Islet precursor cell (in vitro differentiated cells): ENCODE results near the gene MECR.

Source experiments
- DNase-seq: peaks from one replicate; pipeline ENCODE4 v3.0.0-alpha.2; 2018

Gene MECR

DNA sequence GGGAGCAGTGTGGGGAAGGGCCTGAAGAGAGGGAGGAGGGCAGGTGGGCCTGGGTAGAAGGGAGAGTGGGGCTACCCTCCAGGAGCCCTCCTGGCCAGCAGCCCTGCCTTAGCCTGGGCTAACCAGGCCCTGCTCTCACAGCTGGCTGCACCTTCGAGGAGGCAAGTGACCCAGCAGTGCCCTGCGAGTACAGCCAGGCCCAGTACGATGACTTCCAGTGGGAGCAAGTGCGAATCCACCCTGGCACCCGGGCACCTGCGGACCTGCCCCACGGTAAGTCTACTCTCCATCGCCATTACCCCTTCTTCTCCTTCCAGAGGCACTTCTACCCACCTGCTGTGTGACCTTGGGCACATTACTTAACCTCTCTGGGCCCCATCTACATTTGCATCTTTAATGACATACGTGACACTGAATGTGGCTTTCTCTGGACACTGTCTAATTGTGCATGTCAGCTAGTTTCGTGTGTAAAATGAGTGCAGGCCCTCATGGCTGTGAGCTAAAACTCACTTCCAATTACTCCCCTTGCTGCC lies 24.5 kb upstream of the MECR start:
- DNase-seq, result no peak

DNA sequence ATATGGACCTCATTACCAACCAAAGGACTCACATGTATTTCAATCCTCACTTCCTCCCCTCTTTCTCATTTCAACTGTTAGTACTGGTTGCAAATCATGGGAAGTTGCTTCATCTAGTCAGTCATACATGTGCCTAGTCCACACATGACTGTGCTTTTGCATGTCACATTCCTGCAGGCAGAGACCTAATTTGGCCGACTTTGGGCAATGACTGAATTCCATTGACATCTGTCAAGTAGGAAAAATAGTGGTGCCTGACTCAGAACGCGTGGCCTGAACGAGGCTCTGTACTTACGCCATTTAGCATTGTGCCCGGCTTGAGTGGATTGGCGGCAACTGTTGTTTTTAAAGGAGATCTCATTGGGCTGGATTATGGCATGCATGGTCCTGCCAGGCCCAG lies 23.6 kb upstream of the MECR start:
- no peak for DNase-seq

DNA sequence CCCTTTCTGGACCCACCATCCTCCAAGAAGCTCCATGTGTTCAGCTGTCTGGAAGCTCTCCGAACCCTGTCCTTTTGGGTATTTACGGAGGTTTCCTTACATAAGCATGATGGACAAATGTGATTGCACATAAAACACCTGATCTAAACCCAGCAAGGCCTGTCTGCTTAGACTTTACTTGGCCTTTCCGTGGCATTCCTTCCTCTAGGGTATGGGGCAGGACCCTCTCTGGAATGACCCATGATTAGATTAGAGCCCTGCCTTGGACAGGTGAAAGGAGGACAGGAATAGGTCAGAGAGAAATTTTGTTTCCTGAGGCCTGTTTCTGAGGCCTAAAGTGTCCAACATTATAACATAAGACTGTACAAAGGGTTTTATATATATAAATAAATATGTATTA lies 22.4 kb upstream of the MECR start:
- no peak for DNase-seq

DNA sequence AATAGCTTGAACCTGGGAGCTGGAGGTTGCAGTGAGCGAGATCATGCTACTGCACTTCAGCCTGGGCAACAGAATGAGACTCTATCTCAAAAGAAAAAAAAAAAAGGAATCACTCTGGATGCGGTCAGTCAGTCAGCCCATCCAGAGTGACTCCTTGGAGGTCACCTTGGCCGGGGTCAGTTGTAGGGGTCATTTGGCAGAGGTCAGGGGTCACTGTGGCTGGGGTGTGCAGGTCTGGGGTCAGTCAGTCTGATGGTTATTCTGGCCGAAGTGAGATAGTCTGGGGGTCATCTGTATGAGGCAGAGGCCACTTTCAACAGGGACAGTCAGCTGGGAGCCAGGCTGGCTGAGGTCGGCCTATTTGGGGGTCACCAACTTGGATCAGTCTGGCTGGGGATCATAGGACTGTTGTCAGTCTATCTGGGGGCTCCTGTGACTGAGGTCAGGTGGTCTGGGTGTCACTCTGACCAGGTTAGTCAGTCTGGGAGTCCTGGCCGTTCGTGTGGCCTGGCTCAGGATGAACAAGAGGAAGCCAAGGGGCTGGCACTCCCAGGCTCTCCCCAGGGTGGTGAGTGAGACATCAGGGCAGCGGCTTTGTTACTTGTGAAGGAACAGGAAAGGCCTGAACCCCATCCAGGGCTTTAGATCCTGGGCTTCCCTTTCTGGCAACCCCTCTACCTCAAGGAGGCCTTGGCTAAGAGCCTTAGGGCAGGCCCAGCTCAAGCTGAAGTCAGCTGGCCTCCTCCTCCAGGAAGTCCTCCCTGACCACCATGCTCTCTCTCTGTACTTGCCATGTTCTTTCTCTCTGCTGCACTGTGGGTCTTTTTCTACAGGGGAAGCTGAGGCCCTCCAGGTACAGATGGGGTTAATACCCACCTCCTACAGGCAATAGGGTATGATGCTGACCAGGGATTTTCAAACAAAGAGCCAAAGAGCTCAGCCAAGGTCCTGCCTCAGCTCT lies 20.7 kb upstream of the MECR start:
- no peak for DNase-seq

DNA sequence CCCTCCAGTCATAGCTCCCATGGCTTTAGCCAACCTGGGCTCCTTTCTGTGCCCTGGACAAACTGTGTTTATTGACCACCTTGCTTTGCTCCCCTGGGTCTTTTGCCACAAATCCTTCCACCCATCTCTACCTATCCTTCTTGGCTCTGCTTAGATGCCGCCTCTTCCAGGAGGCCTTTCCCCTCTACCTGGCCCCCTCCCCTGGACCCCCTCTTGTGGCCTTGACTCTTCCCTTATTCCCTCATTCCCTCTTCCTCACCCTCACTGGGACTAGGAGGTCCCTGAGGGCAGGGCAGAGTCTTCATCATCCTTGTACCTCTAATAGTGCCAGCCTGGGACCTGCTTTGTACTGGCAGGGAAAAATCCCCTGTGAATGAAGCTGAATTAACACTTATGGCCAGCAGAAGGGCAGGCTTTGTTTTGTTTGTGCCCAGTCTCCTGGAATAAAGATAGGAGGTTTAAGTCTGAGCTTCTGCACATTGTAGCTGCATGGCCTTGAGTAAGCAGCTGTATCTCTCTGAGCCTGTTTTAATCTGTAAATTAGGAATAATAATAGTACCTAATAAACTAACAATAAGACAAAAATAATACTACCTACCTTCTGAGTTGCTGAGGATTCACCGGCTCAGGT lies 19.3 kb upstream of the MECR start:
- no peak for DNase-seq

DNA sequence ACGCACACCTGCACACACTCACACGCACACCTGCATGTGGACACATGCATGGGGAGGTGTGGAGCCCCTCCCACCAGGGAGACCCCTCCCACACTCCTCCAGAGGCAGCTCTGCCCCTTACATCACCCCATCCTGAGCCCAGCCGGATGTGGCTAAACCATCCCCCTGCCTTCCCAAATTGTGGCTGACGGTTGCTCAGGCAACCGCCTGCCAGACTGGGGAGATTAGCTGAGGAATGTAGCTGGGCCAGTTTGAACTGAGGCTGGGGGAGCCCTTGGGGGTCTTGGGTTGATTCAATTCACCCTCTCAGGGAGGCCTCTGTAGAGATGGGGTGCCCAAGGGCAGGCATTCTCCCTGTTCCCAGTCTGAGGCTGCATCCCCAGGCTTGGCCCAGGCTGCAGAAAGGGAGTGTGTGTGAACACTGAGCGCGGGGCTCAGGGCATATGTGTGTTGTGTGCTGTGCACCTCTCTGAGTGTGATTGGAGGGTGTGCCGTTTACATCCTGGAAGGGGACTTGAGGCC lies 18.5 kb upstream of the MECR start:
- DNase-seq, result peak; percentile 97

DNA sequence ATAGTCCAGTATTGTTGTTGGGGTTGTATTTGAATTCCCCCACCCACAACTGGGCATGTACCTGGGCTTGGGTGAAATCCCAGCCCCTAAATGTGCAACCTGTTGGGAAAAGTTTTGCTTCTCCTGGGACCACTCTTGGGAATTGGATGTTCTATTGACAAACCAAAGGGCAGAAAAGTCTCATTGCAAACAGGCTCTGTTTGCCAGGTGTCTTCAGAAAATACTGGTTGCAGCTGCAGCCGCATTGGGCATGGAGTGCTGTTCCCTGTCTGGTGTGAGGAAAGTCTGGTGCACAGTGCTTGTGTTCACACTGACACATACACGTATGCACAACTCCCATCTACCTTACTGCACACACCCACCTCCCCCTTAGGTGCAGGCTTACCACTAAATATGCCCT lies 17.7 kb upstream of the MECR start:
- no peak for DNase-seq

DNA sequence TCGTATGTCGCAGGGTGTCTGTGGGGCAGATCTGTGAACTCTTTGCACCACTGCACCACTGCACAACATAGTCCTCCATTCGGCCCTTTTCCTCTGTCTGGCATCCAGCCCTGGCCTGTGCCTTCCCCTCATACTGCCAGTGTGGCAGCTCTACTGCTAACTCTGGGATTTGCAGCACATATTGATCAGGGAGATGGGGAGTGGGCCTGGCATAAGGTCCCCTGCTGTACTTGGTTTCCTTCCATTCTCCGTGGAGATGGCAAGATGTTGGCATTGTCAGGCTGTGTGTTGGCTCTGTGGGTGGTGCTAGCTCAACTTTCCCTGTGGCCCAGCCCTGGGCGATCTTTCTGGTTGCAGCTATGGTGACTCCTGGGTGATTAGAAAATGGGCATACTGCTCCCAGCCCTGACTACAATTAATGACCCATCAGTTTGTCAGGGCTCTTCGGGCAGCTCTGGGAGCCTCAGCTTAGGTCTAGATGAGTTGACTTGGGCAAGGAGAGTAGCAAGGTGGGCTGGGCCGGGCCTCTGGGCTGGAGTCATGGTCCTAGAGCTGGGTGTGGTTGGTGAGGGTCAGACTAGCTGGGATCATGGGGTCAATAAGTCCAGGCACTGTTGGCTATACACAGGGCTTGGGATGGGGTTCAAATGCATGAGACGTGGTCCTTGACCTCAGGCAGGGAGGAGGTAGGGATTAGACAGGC lies 17.0 kb upstream of the MECR start:
- DNase-seq, result no peak

DNA sequence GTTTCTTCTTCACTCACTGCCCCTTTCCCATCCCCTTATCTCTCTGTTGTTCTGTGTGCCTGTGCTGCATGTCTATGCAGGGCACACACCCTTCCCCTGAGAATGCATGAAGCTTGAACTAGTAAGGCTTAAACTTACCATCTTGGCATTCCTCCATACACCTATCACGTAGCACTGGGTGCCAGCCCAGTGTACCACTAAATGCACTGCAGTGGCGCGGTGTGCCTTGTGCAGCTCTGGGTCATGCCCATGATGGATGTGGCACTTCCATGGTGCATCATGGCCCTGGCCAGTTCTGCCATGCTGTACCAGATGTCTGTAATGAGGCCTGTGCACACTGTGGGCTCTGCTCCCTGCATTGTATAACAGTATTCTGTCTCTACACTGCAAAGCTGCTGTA lies 16.3 kb upstream of the MECR start:
- no peak for DNase-seq

DNA sequence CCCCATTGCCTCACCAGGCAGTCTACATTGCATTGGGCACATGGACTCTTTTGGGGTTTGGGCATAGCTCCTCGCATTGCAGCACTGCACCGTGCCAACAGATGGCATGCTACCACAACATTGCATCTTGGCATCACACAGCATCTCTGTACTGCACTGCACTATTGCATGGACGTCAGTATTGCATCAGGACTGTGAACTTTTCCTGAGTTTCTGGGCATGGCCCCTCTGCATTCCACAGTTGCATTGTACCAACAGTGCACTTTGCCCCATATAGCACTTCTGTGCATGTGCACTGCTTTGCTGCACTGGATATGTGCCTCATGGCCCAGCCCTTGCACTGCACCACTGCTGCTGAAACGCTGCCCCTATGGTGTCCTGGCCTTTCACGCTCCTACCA lies 15.1 kb upstream of the MECR start:
- no peak for DNase-seq

DNA sequence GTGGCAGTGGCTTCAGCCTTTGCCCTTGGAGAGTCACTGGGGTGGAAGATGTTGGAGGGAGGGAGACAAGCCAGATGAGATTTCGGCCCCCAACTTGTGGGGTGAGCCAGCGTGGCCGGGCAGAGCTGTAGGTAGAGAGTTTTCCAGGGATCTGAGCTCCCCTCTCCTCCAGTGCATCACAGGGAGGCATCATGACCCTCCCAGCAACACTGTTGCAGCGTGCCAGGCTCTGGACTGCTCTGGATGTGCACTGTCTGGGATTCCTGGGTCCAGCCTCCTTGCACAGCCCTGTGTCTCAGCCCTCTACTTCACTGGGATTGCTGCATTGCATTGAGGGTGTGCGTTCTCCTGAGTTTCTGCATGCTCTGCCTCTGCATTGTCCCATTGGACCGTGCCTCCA lies 14.5 kb upstream of the MECR start:
- DNase-seq, result no peak

DNA sequence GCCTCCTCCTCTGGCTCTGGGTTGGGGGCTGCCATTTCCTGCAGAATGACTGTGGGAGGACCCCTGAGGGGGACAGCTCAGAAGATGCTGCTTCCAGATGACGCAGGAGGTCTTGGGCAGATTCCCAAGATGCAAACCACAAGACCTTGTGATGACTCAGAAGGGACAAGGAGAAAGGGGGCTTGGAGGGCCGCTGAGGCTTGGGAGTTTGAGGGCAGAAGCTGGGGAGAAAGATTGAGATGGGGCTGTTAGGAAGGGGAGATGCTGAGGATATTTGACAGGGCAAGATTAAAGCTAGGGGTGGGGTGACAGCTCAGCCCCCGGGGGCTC lies 13.1 kb upstream of the MECR start:
- DNase-seq, result peak; percentile 63

DNA sequence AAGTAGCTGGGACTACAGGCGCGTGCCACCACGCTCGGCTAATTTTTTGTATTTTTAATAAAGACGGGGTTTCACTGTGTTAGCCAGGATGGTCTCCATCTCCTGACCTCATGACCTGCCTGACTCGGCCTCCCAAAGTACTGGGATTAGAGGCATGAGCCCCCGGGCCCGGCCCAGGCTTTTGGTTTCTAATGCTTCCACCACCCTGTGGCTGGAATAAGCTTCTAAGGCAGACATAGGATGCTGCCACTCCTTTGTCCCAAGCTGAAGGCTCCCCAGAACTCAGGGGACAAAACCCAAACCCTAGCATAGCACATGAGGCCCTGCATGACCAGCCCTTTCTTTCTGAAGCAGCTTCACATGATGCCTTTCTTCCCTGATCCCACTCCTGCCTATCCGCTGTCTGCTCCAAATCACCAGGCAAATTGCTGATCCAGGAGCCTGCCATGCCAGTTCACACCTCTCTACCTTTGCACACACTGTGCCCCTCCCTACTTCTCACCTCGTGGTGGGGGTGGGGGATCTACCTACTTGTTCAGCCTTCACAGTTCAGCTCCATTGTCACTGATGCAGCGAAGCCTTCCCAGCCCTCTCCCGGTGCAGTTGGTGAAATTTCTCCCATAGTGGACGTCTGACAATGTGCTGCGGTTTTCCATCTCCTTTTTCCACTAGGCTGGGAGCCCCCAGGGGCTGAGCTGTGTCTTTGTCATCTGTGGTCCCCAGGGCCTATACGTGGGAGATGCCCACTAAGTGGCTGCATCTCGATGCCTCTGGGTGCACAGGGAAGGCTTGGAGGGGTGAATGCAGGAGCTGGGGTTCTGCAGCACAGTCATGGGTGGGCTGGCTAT lies 12.5 kb upstream of the MECR start:
- no peak for DNase-seq

DNA sequence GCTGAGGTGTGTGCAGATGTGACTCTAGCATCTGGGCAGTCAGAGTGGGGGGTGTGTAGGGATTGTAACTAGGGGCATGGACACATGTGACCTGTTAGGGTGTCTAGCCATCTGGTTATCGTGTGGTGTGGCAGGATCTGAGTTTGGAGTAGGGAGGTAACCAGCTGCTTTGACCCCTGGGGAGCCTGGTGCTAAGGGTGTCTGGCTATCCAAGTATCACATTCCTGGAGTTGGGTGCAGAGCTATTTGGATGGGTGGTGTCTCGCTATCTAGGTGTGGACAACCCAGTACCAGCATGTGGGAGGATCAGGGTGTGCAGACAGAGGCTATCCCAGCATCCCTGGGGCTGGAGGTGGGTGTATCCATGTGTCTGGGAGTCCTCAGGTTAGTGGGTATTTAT lies 10.3 kb upstream of the MECR start:
- DNase-seq, result no peak

DNA sequence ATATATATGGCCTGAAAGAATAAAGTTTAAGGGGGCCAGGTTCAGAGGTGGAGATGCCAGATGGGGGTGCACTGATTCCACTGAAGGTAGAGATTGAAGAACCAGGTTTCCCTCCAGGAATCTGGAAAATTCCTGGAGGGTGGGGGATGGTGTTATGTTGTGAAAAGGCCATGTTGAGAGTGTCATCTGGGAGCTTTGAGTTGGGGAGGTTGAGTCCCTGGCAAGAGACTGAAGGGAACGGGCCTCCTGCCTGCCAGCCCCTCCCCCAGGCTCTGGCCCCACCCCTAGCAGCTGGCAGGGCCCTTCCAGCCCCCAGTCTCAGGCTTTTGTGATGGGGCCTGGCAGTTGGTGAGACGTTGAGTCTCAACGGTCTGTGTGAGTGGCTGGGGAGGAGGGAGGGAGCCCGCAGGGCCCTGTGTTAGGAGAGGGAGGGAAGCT lies 9.7 kb upstream of the MECR start:
- DNase-seq, result peak; percentile 60

DNA sequence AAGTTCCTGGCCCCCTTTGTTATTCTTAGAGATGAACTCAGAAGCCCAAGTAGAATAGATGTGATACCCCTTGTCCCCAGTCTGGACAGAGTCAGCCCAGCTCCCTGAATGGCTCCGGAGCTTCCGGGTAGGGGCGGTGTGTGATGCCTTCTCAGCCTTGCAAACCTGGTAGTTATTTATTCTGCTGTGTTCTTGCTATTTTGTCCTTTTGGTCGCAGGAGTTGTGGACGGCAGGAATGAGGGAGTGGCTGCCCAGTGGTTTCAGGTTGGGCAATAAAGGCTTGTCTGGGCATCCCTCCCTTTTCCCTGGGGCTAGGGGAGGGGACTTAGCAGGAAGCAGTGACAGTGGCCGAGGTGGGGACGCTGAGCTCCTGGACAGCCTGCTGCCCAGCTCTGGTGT lies 8.4 kb upstream of the MECR start:
- peak; percentile 93 for DNase-seq

DNA sequence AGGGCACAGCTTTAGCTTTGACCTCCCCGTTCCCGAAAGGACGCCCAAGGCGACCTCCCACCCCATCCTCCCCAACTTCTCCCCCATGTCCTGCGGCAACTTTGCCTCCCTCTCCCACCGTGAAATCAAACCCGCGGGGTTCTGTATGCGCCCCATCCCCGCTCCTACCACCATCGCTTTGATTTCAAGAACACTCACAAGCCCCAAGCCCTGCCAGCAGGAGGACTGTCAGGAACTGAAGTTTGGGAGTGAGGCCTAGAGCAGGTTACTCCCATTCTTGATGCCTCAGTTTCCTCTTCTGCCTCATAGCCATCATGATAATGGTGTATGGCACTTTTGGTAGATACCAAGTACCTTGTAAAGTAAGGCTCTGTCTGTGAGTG lies 7.9 kb upstream of the MECR start:
- DNase-seq, result peak; percentile 62

DNA sequence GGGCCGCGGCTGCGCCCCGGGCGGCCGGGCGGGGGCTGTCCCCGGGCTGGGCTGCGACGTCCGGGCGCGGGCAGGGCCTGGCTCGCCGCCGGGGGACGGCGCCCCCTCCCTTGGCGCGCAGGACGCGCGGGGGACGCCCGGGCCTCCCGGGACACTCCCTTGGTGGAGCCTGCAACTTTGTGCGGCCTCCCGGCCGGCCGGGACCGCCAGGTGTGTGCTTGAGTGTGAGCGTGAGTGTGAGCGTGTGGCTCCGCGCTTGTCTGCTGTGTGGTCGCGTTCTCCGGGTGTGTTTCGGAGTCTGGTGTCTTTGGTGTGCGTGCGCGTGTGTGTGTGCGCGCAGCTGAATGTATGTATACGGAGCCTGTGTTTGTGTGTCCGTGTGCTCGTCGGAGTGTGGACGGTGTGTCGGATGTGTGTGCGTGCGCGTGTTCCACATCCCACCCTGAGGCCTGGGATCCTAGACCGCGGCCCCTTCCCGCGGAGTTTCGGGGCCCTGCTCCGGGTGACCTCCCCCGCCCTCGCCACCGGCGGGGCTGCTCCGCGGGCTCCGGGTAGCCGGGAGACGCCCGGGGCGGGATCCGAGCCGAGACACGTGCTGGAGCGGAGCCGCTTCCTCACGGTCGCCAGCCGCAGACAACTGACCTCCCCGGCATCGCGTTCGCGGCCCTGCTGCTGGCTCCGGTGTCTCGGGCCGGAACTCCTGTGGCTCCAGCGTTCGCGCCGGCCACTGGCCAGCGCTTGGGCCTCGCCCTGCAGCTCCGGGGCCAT lies 7.3 kb upstream of the MECR start:
- DNase-seq, result peak; percentile 71

DNA sequence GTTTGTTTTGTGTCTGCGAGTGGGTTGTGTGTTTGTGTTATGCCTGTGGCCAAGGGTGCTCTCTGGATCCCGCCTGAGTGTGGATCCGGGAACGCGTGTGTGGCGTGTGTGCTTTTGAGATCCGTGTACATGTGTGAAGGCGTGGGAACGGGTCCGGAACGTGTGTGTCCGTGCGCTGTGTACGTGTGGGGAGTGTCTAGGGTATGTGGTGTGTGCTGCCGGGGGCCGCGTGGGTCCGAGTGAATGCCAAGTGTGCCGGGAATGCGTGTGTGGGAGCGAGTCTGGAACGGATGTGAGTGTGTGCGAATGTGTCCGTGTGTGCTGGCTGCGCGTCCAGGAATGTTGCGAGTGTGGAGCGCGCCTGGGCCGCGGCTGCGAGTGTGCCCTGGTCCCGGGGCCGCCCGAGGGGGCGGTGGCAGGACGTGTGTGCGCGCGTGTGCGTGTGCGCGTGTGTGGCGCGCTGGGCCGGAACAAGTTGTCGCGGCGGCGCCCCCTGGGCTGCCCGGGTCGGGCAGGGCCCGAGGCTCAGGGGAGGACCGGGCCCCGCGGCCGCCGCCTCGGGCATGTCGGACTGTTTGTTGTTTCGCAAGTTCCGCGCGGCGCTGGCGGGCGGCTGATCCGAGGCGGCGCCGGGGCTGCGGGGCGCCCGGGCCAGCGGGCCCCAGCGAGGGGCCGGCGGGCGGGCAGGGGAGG lies 6.5 kb upstream of the MECR start:
- DNase-seq, result peak; percentile 77

DNA sequence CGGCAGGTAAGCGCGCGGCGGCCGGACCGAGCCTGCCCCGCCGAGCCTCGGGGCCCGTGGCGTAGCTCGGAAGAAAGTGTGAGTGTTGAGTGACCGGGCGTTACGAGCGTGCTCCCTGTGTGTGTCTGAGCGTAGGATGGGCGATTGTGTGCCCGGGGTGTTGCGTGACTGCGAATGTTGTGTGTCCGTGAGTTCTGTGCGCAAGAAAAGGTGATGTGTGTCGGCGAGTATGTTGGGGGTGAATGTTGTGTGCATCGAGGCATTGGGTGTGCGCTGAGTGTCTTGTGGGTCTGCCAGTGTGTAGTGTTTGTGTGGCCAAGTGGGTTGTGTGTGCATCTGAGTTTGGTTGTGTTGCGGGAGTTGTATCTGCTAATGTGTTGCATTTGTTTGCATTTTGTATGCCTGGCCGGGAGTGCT lies 6.0 kb upstream of the MECR start:
- DNase-seq, result no peak
